ENCODE results near the gene SSR4. TPM values are rescaled to one million over a fixed set of nuclear protein-coding genes. Genes with fewer than 3 reads are reported as not detected.
"Not testable (repeated sequence)": the region's sequence is repeated elsewhere in the genome, so short reads cannot be mapped to it uniquely, and the experiment has no call there.

The SSR4 gene
- polyA plus RNA-seq, 5 donors, result 152 to 222 (median 163) TPM

- no peak for DNase-seq
These were observed 9.0 kb downstream of the SSR4 start for GRCh38 chrX:153803211-153804099.

DNA sequence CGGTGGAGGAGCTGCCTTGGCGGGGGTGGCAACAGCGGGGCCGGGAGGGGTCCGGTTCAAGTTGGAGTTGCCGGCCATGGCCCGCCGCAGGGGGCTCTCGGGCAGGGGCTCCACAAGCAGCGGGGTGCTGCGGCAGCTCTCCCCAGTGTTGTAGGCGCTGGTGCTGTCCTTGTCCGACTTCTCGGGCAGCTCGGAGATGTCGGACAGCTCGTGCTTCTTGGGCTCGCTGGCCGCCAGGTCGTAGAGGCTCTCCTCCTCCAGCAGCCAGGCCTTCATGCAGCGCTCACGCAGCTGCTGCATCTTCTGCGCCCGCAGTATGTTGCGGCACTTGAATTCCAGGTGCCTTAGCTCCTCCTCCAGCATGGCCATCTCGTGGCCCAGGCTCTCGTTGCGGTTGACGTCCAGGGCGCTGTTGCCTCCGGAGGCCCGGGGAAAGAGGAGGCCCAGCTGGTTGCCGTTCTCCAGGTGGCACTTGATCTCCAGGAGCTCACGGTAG is 9.7 kb downstream of the SSR4 start:
- DNase-seq, result no peak

GRCh38 chrX:153804621-153805020 is 10.2 kb downstream of the SSR4 start:
- no peak for DNase-seq

GRCh38 chrX:153805436-153805835 is 11.0 kb downstream of the SSR4 start:
- DNase-seq, result no peak

DNA sequence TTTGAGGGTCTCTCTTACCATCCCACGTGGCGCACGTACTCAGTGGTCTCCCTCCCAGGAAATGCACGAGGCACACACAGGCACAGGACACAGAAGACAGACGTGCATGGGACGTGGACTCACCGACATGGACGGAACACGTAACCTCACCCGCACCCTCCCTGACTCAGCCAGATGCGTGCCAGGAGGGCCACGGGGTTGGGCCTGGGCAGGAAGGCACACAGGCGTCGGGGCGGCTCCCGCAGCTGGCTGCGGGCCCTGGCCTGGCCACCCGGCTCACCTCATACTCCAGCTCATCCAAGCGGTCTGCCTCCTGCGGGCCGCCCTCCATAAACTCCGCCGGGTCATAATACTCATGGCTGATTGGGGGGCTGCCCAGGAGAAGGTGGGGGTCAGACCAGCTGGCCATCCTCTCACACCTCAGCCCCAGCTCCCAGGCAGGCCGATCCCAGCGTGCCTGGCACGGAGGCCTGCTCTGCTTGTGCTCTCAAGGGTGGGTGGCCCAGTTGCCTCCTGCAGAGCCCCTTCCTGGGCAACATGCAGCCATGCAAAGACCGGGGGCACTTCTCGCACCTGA is 12.6 kb downstream of the SSR4 start:
- DNase-seq, result no peak

DNA sequence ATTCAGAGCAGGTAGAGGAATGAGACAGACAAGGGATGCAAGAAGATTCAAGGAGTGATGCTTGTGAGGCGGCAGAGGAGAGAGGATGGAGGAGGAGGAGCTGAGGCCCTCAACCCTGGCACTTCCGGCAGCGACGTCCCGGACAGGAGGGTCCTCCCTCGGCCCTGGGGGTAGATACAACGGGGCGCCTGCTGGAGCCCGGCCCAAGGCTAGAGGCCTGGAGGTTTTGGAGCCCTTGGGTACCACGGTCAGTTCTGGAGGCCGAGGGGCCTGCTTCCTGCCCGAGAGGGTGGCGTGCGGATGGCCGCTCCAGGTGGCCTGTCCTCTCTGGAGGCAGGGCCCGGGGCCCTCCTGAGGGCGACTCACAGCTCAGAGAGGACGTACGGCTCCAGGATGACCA is 13.5 kb downstream of the SSR4 start:
- no peak for DNase-seq

- DNase-seq, result no peak
These were observed 17.8 kb downstream of the SSR4 start for GRCh38 chrX:153812220-153812619.

GRCh38 chrX:153813161-153813560 is 18.7 kb downstream of the SSR4 start:
- DNase-seq, result no peak

DNA sequence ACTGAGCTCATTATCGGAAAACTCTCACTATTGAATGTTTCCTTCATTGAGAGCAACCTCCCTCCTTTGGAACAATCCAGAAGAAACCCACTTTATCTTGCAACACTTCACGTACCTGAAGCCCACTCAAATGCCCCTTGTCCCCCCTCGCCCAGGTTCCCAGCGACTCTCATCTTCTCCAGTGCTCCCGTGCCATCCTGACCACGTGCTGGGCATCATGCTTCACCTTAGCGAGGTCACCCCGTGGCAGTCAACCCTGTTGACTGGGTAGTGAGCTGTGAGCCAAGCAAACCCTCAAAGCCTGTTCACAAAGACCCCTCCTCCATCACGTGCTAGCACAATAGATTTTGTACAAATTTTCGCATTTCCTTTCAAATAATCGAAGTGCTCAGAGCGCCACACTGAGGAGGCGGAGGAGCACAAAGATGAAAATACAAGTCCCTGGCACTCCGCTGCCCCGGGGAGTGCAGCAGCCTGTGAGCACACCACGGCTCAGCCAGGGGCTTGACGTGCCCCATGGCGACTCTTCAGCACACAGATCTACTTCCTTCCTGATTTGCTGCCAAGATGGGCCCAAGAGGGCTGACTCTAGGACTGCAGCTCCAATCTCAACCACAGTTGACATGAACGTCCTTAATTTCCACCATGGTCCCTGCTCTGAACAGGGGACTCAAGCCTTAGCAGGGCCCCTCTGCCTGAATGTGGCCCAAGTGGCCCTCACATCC is 20.3 kb downstream of the SSR4 start:
- no peak for DNase-seq

DNA sequence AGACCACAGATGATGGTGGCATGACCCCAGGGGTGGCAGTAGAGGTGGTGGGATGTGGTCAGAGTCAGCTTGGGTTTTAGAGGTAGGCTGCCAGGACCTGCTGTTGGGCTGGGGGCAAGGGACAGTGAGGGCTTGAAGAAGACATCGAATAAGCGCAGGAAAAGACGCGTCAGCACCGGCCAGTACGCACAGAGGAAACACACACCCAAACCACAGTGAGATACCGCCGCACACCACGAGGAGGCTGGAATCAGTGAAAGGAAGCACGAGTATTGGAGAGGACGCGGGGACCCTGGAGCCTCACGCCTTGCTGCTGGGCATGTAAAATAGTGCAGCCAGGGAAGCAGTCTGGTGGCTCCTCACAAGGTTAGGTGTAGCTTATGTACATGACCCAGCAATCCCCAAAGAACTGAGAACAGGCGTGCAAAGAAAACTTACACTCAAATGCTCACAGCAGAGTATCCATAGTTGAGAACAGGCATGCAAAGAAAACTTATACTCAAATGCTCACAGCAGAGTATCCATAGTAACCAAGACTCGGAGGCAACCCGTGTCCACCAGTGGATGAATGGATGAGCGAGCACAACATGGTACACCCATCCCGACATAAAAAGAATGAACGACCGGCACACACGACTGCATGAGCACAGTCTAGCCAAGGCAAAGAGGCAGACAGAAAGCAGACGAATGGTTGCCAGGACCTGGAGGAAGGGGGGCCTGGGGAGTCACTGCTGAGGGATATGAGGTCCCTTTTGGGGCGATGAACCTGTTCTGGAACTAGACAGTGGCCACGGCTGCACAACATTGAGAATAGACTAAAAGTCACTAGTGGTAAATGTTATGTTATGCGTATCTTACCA is 22.6 kb downstream of the SSR4 start:
- DNase-seq, result no peak

- DNase-seq, result not testable (repeated sequence)
These were observed 23.6 kb downstream of the SSR4 start for GRCh38 chrX:153818064-153818463.

DNA sequence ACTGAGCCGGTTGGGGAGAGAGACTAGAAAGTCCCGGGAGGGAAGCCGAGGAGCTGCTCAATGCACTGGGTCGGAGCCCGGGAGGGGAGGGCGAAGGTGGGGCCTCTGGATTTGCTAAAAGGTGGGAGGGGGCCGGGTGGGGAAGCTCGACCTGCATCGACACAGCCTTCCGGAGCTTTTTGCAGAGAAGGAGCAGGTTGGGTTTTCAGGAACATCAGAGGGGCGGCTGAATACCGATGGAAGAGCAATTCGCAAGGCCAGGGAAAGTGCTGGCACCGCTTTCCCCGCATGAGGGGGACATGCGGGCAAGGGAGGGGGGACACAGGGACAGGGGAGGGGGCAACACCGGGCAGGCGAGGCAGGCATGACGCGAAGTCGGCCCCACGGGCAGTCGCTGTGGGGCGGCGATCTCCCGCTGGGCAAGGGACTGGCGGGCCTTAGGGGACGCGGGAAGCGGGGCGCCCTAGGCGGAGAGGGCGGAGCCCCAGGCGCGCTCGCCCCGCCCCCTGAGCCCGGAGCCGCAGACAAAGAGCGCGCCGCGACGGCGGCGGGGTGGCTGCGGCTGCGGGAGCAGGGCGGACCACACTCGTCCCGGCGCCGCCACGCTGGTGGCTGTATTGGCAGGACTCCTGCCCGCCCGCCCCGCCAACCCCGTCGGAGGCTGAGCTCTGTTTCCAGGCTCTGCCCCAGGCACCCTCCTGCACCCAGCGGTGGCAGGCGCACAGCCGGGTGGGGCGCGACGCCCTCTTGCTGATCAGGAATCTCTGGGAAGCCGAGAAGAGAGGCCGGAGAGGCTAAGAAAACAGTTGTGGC is 24.3 kb downstream of the SSR4 start:
- peak; percentile 36 to 45 for DNase-seq

GRCh38 chrX:153819384-153820040 is 25.0 kb downstream of the SSR4 start:
- DNase-seq, result no peak

DNA sequence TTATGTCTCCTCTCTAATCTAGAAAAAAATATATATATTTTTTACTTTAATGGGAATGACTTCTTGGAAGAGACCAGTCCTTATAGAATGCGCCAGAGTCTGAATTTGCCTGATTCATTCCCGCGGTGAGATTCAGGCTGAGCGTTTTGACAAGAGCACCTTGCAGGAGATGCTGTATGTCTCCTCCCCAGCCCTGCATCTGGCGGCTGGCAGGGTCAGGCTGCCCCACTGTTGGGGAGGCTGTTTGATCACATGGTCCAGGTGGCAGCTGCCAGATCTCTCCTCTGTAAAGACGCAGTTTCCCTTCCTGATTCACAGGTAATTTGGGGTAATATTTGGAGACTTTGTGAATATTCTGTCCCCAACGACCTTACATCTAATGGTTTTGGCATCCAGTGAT is 26.1 kb downstream of the SSR4 start:
- DNase-seq, result no peak

DNA sequence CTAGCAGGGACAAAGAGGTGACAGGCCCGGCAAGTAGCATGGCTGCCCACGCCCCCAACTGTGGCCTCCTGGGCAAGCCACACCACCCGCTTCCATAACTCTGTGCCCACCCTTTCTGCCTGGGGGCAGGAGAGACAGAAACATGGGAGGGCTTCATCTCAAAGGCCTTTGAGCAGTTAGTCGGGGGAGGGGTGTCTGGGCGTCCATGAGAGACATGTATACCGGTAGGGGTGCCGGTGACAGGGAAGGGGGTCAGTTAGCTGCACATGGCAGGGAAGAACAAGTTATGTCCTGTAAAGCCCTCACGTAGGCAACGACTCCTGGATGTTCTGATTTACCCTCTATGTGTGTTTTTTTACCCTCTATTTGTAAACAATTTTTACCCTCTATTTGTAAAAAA is 26.6 kb downstream of the SSR4 start:
- DNase-seq, result no peak

DNA sequence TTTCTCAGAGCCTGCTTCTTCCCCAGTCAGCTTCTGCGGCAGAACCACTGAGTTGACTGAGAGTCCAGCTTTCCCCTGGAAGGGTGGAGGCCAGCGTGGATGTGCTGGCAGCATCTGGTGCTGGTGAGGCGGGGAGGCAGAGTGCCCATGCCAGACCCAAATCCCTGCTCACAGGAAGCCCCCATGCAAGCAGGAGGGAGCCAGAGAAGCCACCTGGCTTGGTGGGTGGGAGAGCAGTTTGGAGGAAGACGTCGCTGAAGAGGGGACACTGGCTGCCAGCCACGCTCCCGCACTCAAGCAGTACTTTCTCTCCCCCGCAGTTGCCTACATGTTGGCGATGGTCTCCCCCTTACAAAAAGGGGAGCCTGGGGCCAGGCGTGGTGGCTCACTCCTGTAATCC is 29.9 kb downstream of the SSR4 start:
- no peak for DNase-seq

DNA sequence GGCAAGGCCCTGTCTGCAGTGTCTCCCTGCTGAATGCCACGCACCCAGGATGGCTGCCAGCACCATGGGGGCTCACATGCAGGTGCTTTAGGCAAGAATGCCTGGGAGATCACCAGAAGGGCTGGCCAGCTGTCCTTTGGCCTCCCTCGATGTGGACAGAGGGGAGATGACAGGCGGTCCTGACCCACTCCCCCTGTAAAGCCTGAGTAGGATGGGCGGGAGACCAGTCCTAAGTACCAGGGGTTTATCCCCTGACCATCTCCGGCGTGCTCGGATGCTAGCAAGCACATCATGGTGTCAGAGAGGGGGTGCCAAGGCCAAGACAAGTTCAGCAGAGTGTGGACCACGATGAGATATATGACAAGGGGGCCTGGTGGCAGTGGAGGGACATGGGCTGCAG is 30.6 kb downstream of the SSR4 start:
- no peak for DNase-seq

DNA sequence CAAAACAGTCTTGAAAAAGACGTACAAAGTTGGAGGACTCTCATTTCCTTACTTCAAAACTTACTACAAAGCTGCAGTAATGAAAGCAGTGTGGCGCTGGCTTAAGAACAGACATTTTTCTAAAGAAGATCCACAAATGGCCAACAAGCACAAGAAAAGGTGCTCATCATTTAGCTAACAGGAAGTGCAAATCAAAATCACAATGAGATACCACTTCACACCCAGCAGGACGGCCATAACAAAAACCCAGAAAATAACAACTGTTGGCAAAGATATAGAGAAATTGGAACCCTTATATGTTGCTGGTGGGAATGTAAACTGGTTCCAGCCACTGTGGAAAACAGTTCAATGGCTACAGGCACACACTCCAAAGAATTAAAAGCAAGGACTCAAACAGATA is 32.5 kb downstream of the SSR4 start:
- no peak for DNase-seq

DNA sequence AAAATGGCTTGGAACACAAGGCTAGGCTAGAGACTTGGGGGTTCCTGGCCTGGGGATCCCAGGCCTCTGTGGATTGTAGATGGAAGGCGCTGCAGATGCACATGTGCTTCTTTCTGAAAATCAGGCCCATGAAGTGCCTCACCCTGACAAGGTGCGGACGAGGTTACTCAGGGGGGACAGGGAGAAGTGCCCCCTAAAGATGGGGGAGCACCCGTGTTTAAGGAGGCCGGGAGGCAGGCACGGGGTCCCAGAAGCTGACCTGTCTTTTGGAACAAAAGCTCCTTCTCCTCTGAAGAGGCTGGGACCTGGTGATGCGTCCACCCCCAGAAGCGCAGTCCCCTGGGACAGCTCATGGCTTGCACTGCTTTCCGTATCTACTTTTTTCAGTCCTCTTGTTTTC is 33.4 kb downstream of the SSR4 start:
- DNase-seq, result no peak

- no peak for DNase-seq
These were observed 33.8 kb downstream of the SSR4 start for GRCh38 chrX:153828308-153828707.

All from right lung (tissue), 5 donors.